Astrocyte (in vitro differentiated cells and primary cell): ENCODE data around the gene ACTR1A.

ENCODE experiments used
- CTCF ChIP-seq: IDR thresholded peaks from 2 replicates; pipeline ENCODE4 v1.5.1; 2011; ENCODE audit warnings: low read depth, mild to moderate bottlenecking, inconsistent platforms, low read length, moderate library complexity; ENCODE audit not compliant: insufficient read depth
- EZH2 ChIP-seq: IDR thresholded peaks from 2 replicates; pipeline ENCODE4 v1.6.1; 2012; ENCODE audit warnings: mild to moderate bottlenecking, low read length, inconsistent platforms; ENCODE audit not compliant: insufficient read depth

GRCh38 chr10:102473445-102474331, 28.8 kb downstream of the ACTR1A start:
- TF ChIP-seq CTCF (no peak), EZH2 (no peak)
